K562 (cell line): Measurements from ENCODE around the gene MYL3. TPM values are rescaled to one million over a fixed set of nuclear protein-coding genes. Genes with fewer than 3 reads are reported as not detected.

ENCODE experiments used
- ATAC-seq: fragments of 200-7000 bp; cut with Tn5 transposase; 3 replicates; pipeline ENCODE4 v1.9.1; 2020; ENCODE audit warnings: moderate library complexity
- BruUV-seq: library from RNA; stranded (reverse); fragments of 400-500 nt; replicated peaks from 2 replicates; lab custom pipeline; 2021; lab: Mats Ljungman, UMichigan
- CTCF ChIA-PET: fragments of 300-600 bp; formaldehyde crosslinking; extraction: SDS; loops from one replicate; lab custom pipeline; 2021; ENCODE audit warnings: low intra/inter-chr PET ratio; lab: Yijun Ruan, JAX
- POLR2A ChIA-PET: fragments of 300-600, 350-650 bp; sonication (Branson Sonifier 250); formaldehyde crosslinking; extraction: SDS; loops from one replicate; lab custom pipeline; 2021; ENCODE audit warnings: antibody characterized with exemption, inconsistent platforms; lab: Yijun Ruan, JAX
- DNase-seq, 4 experiments: peaks; one replicate each; pipeline versions ENCODE4 v3.0.0 to v3.0.0-alpha.2; 2011 to 2018; ENCODE audit warnings: low spot score in 3 of 4, mixed read lengths in 3 of 4; ENCODE audit errors: extremely low read depth in 1 of 4
- FAIRE-seq: peaks from 2 replicates; lab custom pipeline; 2011; peaks lifted over from hg19 to GRCh38; lab: Jason Lieb, UNC
- H2AFZ ChIP-seq: 2 replicates; pipeline ENCODE4 v1.6.0; 2011; ENCODE audit warnings: low read depth, low read length, control low read depth, inconsistent platforms
- H3K27ac ChIP-seq: fragments of 200-600 bp; 3 replicates; pipeline ENCODE4 v1.8.0; 2011; ENCODE audit warnings: low read depth, mild to moderate bottlenecking, control low read depth, inconsistent platforms, low read length, moderate library complexity, mixed read lengths; ENCODE audit errors: extremely low read depth
- H3K27me3 ChIP-seq, 2 experiments: fragments of 300-600 bp in 1 of 2; 2 replicates in 1 of 2; 3 replicates in 1 of 2; pipeline versions ENCODE4 v1.6.0 to v1.8.0; 2011; ENCODE audit warnings: inconsistent platforms in 2 of 2, low read length in 2 of 2, mild to moderate bottlenecking in 1 of 2, mixed read lengths in 1 of 2, moderate library complexity in 1 of 2; ENCODE audit not compliant: control insufficient read depth in 2 of 2, insufficient read depth in 2 of 2
- H3K36me3 ChIP-seq: fragments of 300-600 bp; 3 replicates; pipeline ENCODE4 v1.8.0; 2011; ENCODE audit warnings: mild to moderate bottlenecking, low read length, inconsistent platforms; ENCODE audit not compliant: control insufficient read depth, insufficient read depth
- H3K4me1 ChIP-seq, 2 experiments: fragments of 200-600 bp in 1 of 2; replicated peaks in 1 of 2; 2 replicates in 1 of 2; 3 replicates in 1 of 2; pipeline versions ENCODE4 v1.5.1 to v1.8.0; 2011; ENCODE audit warnings: inconsistent platforms in 2 of 2, low read length in 2 of 2, mild to moderate bottlenecking in 1 of 2, mixed read lengths in 1 of 2, moderate library complexity in 1 of 2; ENCODE audit not compliant: control insufficient read depth in 2 of 2, insufficient read depth in 2 of 2
- H3K4me2 ChIP-seq: 2 replicates; pipeline ENCODE4 v1.6.1; 2011; ENCODE audit warnings: low read length, control low read depth, inconsistent platforms, mixed read lengths; ENCODE audit not compliant: insufficient read depth
- H3K4me3 ChIP-seq: fragments of 200-600 bp; sonication (generic), shearing (Covaris generic); 2 replicates; pipeline ENCODE4 v1.5.1; 2016; ENCODE audit warnings: control low read depth, inconsistent platforms
- H3K79me2 ChIP-seq: fragments of 200-600 bp; 3 replicates; pipeline ENCODE4 v1.8.0; 2011; ENCODE audit warnings: low read length, inconsistent platforms; ENCODE audit not compliant: control insufficient read depth, insufficient read depth
- H3K9ac ChIP-seq, 2 experiments: 2 replicates each; pipeline versions ENCODE4 v1.6.0 to v1.6.1; 2011; ENCODE audit warnings: low read depth in 2 of 2, low read length in 2 of 2, control low read depth in 1 of 2, inconsistent platforms in 1 of 2, mild to moderate bottlenecking in 1 of 2, mixed read lengths in 1 of 2; ENCODE audit not compliant: insufficient read depth in 1 of 2
- H3K9me1 ChIP-seq: one replicate; pipeline ENCODE4 v1.6.0; 2011; ENCODE audit warnings: inconsistent platforms, mild to moderate bottlenecking, low read length, moderate library complexity; ENCODE audit not compliant: control insufficient read depth, insufficient read depth
- H3K9me3 ChIP-seq: replicated peaks from 2 replicates; pipeline ENCODE4 v1.5.1; 2011; ENCODE audit warnings: low read depth, low read length, inconsistent platforms; ENCODE audit not compliant: control insufficient read depth, insufficient read depth
- H4K20me1 ChIP-seq: replicated peaks from 2 replicates; pipeline ENCODE4 v1.6.1; 2011; ENCODE audit warnings: low read length, inconsistent platforms, mixed read lengths; ENCODE audit not compliant: control insufficient read depth, insufficient read depth
- BCL6 ChIP-seq: fragments of 250-450 bp; sonication (Bioruptor Pico); IDR thresholded peaks from 2 replicates; pipeline ENCODE4 v1.4.0; 2020
- MXI1 ChIP-seq: IDR thresholded peaks from 2 replicates; pipeline ENCODE4 v1.6.1; 2011; ENCODE audit warnings: low read depth, mild to moderate bottlenecking, improper control_type of control experiment, low read length
- SFPQ ChIP-seq: fragments of 200-400 bp; formaldehyde crosslinking; IDR thresholded peaks from 2 replicates; pipeline ENCODE4 v1.6.1; 2017; ENCODE audit warnings: mild to moderate bottlenecking, low read depth, low read length, moderate library complexity
- ZKSCAN8 ChIP-seq: fragments of 200-800 bp; sonication (Bioruptor generic); IDR thresholded peaks from 2 replicates; pipeline ENCODE4 v1.6.1; 2016; ENCODE audit warnings: missing genetic modification characterization, missing compliant biosample characterization
- ZNF282 ChIP-seq: sonication (generic); formaldehyde crosslinking; IDR thresholded peaks from 2 replicates; pipeline ENCODE4 v1.8.1; 2023; ENCODE audit warnings: missing genetic modification reagents
- WGBS: fragments of 100-300 bp; shearing (Covaris generic); methylation state at CpG from one replicate; pipeline ENCODE4 v1.1.6; 2016; ENCODE audit warnings: low coverage, mixed read lengths; ENCODE audit not compliant: insufficient coverage; ENCODE audit errors: missing lambda C conversion rate; 5-methylcytosine and 5-hydroxymethylcytosine counted together
- in situ Hi-C: fragments of 300-500 bp; cut with MboI; formaldehyde crosslinking; loops from 4 replicates; pipeline ENCODE4 v1.15.0; 2018; ENCODE audit warnings: inconsistent platforms, mixed read lengths
- intact Hi-C: fragments of 100-400 bp; cut with micrococcal nuclease; formaldehyde crosslinking; loops from 2 replicates; pipeline ENCODE4 v1.14.2; 2022
- polyA plus RNA-seq, 8 experiments: library from polyadenylated mRNA; depleted of rRNA in 4 of 8; stranded (reverse) in 5 of 8; unstranded in 3 of 8; fragments of >200 nt; fragmentation: Nextera tagmentation in 2 of 8; fragmentation: Illumina TruSeq in 1 of 8; extraction: Ambion mirVana in 2 of 8; extraction: Trizol in 1 of 8; gene quantifications; 2 replicates each; pipeline versions ENCODE4 v1.2.1 to v1.2.3, GENCODE V29; 2011 to 2014; ENCODE audit warnings: inconsistent platforms in 1 of 8, missing spikeins in 1 of 8
- total RNA-seq, 7 experiments: library from RNA; depleted of rRNA in 6 of 7; stranded (reverse); fragments of >200 nt in 6 of 7; fragmentation: Illumina TruSeq in 2 of 7; extraction: Trizol in 2 of 7; gene quantifications; 2 replicates each; pipeline versions ENCODE4 v1.2.1 to v1.2.3, GENCODE V29; 2011 to 2021; ENCODE audit warnings: low replicate concordance in 1 of 7

MYL3 gene
- total and polyA plus RNA-seq, 9 of the 15 experiments (the other 6 are each of a cell fraction or from before 2014, with no cell fraction given): 0.14 to 0.45 TPM; not detected in 7

GRCh38 chr3:46895761-46896160, 32.5 kb upstream of the MYL3 start:
- Histone ChIP-seq H4K20me1 (peaks cover 39% of the 10 kb centered on the region), H3K9me3 (no peaks in the 10 kb centered on the region), H3K9me1 (no peaks in the 10 kb centered on the region), H3K9ac (no peak overlapping the region), H2AFZ (no peak overlapping the region), H3K27ac (no peak overlapping the region), H3K27me3 (peaks cover 20 to 62% of the 10 kb centered on the region in 2 experiments; a peak in 4 of 5 replicates), H3K4me1 (peaks cover 0 to 36% of the 10 kb centered on the region in 2 experiments; a peak in 3 of 5 replicates), H3K36me3 (no peaks in the 10 kb centered on the region), H3K4me3 (no peak overlapping the region), H3K79me2 (no peaks in the 10 kb centered on the region), H3K4me2 (no peak overlapping the region)
- no peak for DNase-seq
- no peak for TF ChIP-seq SFPQ
- no peak for TF ChIP-seq BCL6 (CRISPR knock-in tag)
- TF ChIP-seq ZNF282 (CRISPR knock-in tag): 0 out of 2 replicates have a peak, but pooled peaks have one; percentile 25
- no peak for TF ChIP-seq MXI1
- no peak for TF ChIP-seq ZKSCAN8 (CRISPR knock-in tag)
- in situ Hi-C loops (loop anchor here (5.0 kb wide), 1 partner anchor 178 kb away; the partner anchor contains the start of gene PRSS50), intact Hi-C loops (loop anchor here (1.0 to 5.0 kb wide), 3 partner anchors 29 to 190 kb away; no protein-coding TSS in a partner anchor)
- POLR2A ChIA-PET: interaction anchor here (0.7 kb wide), 1 partner anchor 14 kb away, joined by 3 read pairs; no protein-coding TSS in a partner anchor
- 13% methylated on average over 4 of the region's 4 CpGs for WGBS
- no peak for ATAC-seq
- CTCF ChIA-PET: interaction anchor here (0.6 to 3.2 kb wide), 5 partner anchors 29 to 407 kb away, joined by 3 to 27 read pairs (median 5); no protein-coding TSS in a partner anchor
- no peak for FAIRE-seq
- BruUV-seq: no TSS peak
